ENCODE results near the gene EP400. TPM values are rescaled to one million over a fixed set of nuclear protein-coding genes. Genes with fewer than 3 reads are reported as not detected.

Gene EP400
- total RNA-seq, 1 experiment from 2014 or later: 60.5 TPM

- Mint-ChIP-seq H3K4me1 (ENCODE audit: low read depth, unreplicated experiment) (no peaks in the 10 kb centered on the region), H3K4me3 (ENCODE audit: unreplicated experiment) (no peak overlapping the region), H3K27me3 (ENCODE audit: insufficient read depth, unreplicated experiment) (no peaks in the 10 kb centered on the region), H3K9me3 (ENCODE audit: unreplicated experiment) (no peaks in the 10 kb centered on the region), H3K27ac (ENCODE audit: unreplicated experiment) (no peak overlapping the region), H3K36me3 (ENCODE audit: insufficient read depth, unreplicated experiment) (peaks cover 28% of the 10 kb centered on the region)
- ChIA-PET POLR2A (interaction anchor here (0.5 kb wide), 1 partner anchor 32 kb away, joined by 3 read pairs; the partner anchor contains the start of gene EP400), CTCF (interaction anchor here (0.6 kb wide), 1 partner anchor 21 kb away, joined by 5 read pairs; no protein-coding TSS in a partner anchor)
- TF ChIP-seq CTCF (IDR thresholded peaks at IDR 0.05; ENCODE audit: insufficient read depth in 1 of 2, low read depth in 1 of 2, low read length in 1 of 2, severe bottlenecking in 1 of 2, unreplicated experiment in 1 of 2): no peak
- Histone ChIP-seq H3K4me3 (ENCODE audit: low read depth, low read length) (no peak overlapping the region), H3K27me3 (replicated peaks; ENCODE audit: control insufficient read depth, insufficient read depth, low read length) (no peaks in the 10 kb centered on the region), H3K9me3 (no peaks in the 10 kb centered on the region), H3K36me3 (ENCODE audit: control insufficient read depth, insufficient read depth, low read length) (no peaks in the 10 kb centered on the region; the same call in none of the 2 replicates), H3K4me1 (no peaks in the 10 kb centered on the region)
- intact Hi-C loops (cut with micrococcal nuclease; ENCODE audit: unreplicated experiment): no loop called here
- DNase-seq: no peak
- no TSS peak for BruUV-seq (replicated peaks)
These were observed 31.9 kb upstream of the EP400 start for GRCh38 chr12:131917711-131918306.

GRCh38 chr12:131918311-131919050 is 31.3 kb upstream of the EP400 start:
- H3K36me3 Mint-ChIP-seq (ENCODE audit: insufficient read depth, unreplicated experiment): peaks cover 28% of the 10 kb centered on the region
- CTCF ChIA-PET: no interaction called here

GRCh38 chr12:131919051-131919347 is 30.7 kb upstream of the EP400 start:
- BruUV-seq (replicated peaks): no TSS peak
- Histone ChIP-seq H3K27me3 (replicated peaks; ENCODE audit: control insufficient read depth, insufficient read depth, low read length) (no peaks in the 10 kb centered on the region), H3K36me3 (ENCODE audit: control insufficient read depth, insufficient read depth, low read length) (no peaks in the 10 kb centered on the region; the same call in none of the 2 replicates), H3K9me3 (no peaks in the 10 kb centered on the region), H3K4me1 (no peaks in the 10 kb centered on the region), H3K4me3 (ENCODE audit: low read depth, low read length) (no peak overlapping the region)
- ChIA-PET CTCF (no interaction called here), POLR2A (no interaction called here)
- TF ChIP-seq CTCF (IDR thresholded peaks at IDR 0.05; ENCODE audit: insufficient read depth in 1 of 2, low read depth in 1 of 2, low read length in 1 of 2, severe bottlenecking in 1 of 2, unreplicated experiment in 1 of 2): no peak
- Mint-ChIP-seq H3K9me3 (ENCODE audit: unreplicated experiment) (no peaks in the 10 kb centered on the region), H3K27me3 (ENCODE audit: insufficient read depth, unreplicated experiment) (no peaks in the 10 kb centered on the region), H3K36me3 (ENCODE audit: insufficient read depth, unreplicated experiment) (peaks cover 28% of the 10 kb centered on the region), H3K4me3 (ENCODE audit: unreplicated experiment) (no peak overlapping the region), H3K4me1 (ENCODE audit: low read depth, unreplicated experiment) (no peaks in the 10 kb centered on the region), H3K27ac (ENCODE audit: unreplicated experiment) (no peak overlapping the region)
- DNase-seq: no peak
- intact Hi-C loops (cut with micrococcal nuclease; ENCODE audit: unreplicated experiment): no loop called here

More at GRCh38 chr12:131918311-131919050, 31.3 kb upstream of the EP400 start:
- TF ChIP-seq CTCF (IDR thresholded peaks at IDR 0.05; ENCODE audit: insufficient read depth in 1 of 2, low read depth in 1 of 2, low read length in 1 of 2, severe bottlenecking in 1 of 2, unreplicated experiment in 1 of 2): no peak
- Histone ChIP-seq H3K4me1 (no peaks in the 10 kb centered on the region), H3K27me3 (replicated peaks; ENCODE audit: control insufficient read depth, insufficient read depth, low read length) (no peaks in the 10 kb centered on the region), H3K36me3 (ENCODE audit: control insufficient read depth, insufficient read depth, low read length) (no peaks in the 10 kb centered on the region; the same call in none of the 2 replicates), H3K4me3 (ENCODE audit: low read depth, low read length) (no peak overlapping the region), H3K9me3 (no peaks in the 10 kb centered on the region)
- Mint-ChIP-seq H3K4me1 (ENCODE audit: low read depth, unreplicated experiment) (no peaks in the 10 kb centered on the region), H3K9me3 (ENCODE audit: unreplicated experiment) (no peaks in the 10 kb centered on the region), H3K27ac (ENCODE audit: unreplicated experiment) (no peak overlapping the region), H3K4me3 (ENCODE audit: unreplicated experiment) (no peak overlapping the region), H3K27me3 (ENCODE audit: insufficient read depth, unreplicated experiment) (no peaks in the 10 kb centered on the region)
- DNase-seq: no peak
- no TSS peak for BruUV-seq (replicated peaks)
- POLR2A ChIA-PET: interaction anchor here (0.5 kb wide), 1 partner anchor 31 kb away, joined by 3 read pairs; the partner anchor contains the start of gene EP400
- intact Hi-C loops (cut with micrococcal nuclease; ENCODE audit: unreplicated experiment): no loop called here

Measured in Caco-2 (cell line).